ENCODE data around the gene PCDH9.

GRCh38 chr13:67139551-67139950, 90.6 kb downstream of the PCDH9 start:
- TF ChIP-seq EZH2phosphoT487 (IDR thresholded peaks at IDR 0.05; ENCODE audit: insufficient read depth, low read depth) (no peak), EZH2 (IDR thresholded peaks at IDR 0.05; ENCODE audit: insufficient read depth, poor library complexity, severe bottlenecking) (no peak)
